ENCODE data around the gene SEC14L5. TPM values are rescaled to one million over a fixed set of nuclear protein-coding genes. Genes with fewer than 3 reads are reported as not detected.
"Not testable (repeated sequence)": the region's sequence is repeated elsewhere in the genome, so short reads cannot be mapped to it uniquely, and the experiment has no call there.

SEC14L5 gene
- total RNA-seq, 1 donor from 2014 or later, result 31.4 TPM

DNA sequence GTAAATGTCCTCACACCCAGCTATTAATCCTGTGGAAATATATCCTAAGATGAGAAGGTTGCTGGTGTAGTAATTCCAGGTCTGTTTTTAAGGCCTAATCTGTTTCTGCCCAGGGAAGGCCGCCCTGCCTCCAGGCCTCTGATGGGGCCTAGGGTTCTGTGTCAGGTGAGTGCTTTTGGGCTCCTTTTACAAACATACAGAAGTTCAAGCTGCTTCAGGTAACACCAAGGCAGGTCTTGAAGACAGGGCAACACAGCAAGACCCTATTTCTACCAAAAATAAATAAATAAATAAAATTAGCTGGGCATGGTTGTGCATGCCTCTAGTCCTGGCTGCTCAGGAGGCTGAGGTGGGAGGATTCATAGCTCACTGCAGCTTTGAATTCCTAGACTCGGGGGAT is 30.5 kb upstream of the SEC14L5 start:
- no peak for ATAC-seq
- intact Hi-C loops (cut with micrococcal nuclease), result no loop called here
- DNase-seq, result no peak

DNA sequence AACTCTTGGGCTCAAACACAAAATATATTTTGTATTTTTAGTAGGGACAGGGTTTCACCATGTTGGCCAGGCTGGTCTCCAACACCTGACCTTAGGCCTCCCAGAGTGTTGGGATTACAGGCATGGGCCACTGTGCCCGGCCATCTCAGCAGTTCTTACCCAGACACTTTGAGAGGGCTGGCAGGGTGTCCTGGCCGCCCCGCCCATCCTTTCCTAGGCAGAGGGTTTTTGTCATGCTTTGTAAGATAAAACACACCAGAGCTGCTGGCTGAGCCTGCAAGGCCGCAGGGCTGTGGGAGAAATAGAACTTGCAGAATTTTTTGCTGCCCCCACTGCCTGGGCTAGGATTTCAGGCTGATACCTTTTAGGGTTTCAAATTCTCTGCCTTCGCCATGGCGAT is 29.9 kb upstream of the SEC14L5 start:
- no peak for ATAC-seq

DNA sequence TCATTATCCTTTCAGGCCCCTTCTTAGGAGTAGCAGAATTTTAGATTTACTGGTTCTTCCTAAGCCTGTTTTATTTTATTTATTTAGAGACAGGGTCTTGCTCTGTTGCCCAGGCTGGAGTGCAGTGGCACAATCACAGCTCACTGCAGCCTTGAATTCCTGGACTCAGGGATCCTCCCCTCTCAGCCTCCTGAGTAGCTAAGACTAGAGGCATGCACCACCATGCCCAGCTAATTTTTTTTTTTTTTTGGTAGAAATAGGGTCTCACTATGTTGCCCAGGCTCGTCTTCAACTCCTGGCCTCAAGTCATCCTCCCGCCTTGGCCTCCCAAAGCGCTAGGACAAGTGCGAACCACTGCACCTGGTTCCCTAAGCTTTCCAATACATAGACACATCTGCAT is 28.5 kb upstream of the SEC14L5 start:
- ATAC-seq; intact Hi-C loops (cut with micrococcal nuclease); DNase-seq: not testable (repeated sequence)

More for the DNA sequence above, 29.9 kb upstream of the SEC14L5 start:
- DNase-seq, result no peak
- intact Hi-C loops (cut with micrococcal nuclease), result no loop called here

DNA sequence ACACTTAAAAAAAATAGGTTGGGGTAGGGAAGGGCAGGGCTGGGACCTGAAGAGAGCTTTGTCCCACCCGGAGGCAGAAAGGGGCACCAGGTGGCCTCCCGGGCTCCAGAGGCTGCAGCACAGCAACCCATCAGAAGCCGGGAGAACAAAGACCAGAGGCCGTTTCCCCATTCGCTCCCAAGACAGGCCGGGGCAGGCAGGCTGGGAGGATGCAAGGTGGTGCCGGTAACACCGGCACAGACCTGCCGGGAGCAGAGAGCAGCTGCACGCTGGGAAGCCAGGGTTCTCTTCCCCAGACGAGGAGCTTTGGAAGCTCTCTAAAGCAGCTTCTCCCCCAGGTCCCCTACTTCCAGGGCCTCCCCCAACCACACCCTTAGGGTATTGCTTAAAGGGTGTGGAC is 26.7 kb upstream of the SEC14L5 start:
- intact Hi-C loops (cut with micrococcal nuclease), result no loop called here
- DNase-seq, result no peak
- ATAC-seq, result no peak

DNA sequence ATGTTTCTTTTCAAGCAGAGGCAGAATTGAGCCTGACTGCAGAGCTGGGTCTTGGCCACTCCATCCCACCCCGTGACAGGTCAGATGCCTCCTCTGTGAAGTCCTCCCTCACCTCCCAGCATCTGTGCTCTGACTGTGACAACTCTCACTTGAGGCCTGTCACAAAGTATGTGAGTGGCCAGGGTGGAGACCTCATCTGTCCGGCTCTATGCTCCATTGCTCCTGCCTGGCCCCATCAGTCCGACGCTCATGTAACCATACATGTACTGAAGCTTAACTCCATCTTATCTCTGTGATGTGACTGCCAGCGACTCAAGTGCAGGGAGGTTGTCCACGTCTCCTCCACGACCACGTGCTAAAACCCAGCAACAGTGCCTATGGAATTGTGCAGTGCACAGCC is 24.7 kb upstream of the SEC14L5 start:
- intact Hi-C loops (cut with micrococcal nuclease), result no loop called here
- DNase-seq (no peak), ATAC-seq (no peak)

DNA sequence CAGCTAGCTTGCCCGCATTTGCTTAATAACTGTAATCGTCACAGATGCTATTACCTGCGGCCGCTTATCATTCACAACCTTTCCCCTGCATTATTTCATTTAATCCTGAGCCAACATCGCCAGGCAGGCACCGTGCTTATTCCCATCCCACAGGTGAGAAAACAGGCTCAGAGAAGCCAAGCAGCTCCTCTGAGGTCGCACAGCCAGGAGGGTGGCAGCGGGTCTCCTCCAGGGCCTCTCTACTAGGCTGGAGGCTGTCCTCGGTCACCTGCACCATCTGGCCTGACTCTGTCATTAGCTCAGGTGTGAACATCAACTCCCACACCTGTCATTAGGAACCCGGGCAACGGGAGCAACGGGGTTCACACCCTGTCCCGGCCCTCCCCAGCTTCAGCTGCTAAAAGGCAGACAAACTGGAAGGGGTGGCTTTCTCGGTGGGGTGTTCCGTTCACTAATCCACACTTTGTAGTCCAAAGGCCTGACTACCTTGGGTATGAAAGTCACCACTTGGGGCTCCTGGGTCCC is 24.2 kb upstream of the SEC14L5 start:
- no peak for DNase-seq
- intact Hi-C loops (cut with micrococcal nuclease), result no loop called here
- no peak for ATAC-seq

DNA sequence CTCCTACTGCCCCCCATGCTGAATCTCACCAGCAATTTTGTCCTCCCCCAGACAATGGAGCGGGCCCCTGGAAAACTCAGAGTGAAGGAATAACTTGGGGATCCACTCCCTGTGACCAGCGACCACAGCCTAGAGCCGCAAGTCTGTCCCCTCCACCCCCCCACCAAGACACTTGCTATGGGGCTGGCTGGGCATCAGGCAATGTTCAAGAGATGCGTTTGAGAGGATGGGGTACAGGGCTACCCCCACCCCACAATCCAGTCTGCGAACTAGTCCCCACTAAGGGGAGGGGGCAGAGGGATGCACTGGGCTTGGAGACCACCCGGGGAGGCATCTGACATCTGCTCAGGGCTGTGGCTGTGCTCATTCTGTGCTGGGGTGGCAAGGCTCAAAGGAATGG is 23.5 kb upstream of the SEC14L5 start:
- no peak for ATAC-seq
- no peak for DNase-seq
- intact Hi-C loops (cut with micrococcal nuclease), result no loop called here

DNA sequence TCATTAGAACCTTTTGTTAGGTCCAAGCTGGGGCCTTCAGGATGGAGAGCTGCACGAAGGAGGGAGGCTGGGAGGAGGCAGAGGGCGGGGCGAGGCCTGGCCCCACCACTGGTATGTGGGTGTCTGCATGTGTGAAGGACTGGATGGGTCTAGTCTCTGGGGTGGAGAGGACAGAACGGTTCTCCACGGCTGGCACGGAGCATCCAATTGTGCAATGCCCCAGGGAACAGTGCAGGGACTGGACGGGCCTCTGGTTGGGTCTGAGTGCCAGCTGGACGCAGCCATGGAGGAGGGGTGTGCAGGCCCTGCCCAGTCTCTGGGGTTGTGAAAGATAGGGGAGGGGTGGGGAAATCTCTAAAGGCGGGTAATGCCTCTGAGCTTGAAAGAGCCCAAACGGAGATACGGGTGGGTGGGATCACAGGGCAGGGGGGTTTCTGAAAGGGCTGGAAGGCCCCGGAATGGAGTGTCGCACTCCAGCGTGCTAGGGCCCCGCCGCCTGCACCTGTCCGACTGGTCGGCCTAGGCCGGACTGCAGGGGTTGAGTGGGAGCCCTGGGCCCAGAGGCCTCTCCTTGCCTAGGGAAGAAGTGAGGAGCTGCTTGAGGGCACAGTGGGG is 22.8 kb upstream of the SEC14L5 start:
- intact Hi-C loops (cut with micrococcal nuclease), result no loop called here
- DNase-seq (peak; percentile 92), ATAC-seq (peak; percentile 90)

DNA sequence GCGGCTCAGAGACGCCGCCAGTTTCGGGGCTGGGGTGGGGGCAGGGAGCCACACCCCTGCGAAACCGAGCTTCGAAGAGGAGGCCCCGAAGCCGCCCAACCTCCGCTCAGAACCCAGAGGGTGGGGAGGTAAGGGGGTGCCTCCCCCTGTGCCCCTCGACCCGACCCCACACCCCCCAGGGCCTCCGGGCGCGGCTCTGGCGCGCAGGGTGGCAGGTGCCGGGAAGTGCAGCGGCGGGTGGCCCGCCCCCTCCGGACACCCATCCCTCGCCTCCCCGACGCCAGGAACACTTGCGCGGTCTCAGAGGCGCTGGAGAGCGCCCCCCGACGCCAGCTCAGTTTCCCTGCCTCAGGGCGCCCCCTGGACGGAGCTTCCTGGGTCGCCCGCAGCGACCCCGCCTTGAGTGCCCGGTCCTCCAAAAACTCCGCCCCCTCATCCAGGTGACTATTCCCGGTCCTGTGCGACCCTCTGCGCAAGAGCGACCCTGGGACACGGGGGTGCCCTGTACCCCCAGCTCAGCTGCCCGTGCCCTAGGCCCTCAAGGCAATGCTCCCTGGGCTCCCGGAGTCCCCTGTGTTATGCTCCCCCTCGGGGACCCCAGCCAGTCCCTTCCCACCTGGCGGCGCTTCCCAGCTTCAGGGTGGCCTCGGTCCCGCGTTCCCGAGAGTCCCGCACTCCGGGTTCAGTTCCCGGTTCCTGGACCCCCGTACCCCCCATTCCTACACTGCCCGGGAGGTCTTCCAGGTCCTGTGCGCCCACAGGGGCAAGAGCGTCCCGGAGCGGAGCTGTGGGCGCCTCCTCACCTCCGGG is 21.7 kb upstream of the SEC14L5 start:
- DNase-seq (peak; percentile 58), ATAC-seq (peak; percentile 35)
- intact Hi-C loops (cut with micrococcal nuclease), result no loop called here

DNA sequence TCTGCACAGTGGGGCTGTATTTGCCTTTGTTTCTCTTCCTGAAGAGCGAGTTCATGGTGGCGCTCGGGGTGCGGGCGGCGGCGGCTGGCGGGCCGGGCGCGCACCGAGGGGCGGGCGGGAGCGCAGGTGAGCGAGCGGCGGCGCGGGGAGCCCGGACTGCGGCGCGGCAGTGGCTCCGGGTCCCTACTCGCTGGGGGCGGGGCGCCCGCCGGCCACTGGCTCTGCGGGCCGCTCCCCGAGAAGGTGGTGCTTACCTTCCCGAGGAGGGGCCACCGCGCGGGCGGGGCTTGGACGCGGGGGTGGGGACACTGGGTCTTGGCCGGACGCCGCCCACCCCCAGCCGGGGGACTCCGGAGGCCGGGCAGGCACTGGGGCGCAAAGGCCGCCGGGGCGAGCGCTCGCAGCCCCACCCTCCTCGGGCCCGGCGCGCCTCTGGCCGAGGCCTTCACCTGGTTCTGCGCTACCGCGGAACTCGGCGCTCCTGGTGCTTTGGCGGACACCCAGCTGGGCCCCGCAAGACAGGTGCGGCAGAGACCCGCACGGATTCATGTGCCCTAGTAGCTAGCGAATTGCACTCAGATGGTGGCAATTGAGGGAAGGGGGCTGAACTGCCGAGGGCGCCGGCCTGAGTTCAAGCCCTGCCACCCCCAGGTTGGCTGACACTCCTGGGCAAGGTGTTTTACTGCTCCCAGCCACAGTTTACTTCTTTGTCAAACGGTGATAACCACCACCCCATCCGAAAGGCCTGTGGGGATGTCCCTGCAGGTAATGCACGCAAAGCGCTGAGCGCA is 20.9 kb upstream of the SEC14L5 start, which contains the start of gene PPL:
Gene PPL (minus strand): TSS at position 158 of the 791 bp plus-strand sequence. CDS start 103 bp downstream, at position 55.
- DNase-seq (peak; percentile 91), ATAC-seq (peak; percentile 74)
- intact Hi-C loops (cut with micrococcal nuclease), result no loop called here

DNA sequence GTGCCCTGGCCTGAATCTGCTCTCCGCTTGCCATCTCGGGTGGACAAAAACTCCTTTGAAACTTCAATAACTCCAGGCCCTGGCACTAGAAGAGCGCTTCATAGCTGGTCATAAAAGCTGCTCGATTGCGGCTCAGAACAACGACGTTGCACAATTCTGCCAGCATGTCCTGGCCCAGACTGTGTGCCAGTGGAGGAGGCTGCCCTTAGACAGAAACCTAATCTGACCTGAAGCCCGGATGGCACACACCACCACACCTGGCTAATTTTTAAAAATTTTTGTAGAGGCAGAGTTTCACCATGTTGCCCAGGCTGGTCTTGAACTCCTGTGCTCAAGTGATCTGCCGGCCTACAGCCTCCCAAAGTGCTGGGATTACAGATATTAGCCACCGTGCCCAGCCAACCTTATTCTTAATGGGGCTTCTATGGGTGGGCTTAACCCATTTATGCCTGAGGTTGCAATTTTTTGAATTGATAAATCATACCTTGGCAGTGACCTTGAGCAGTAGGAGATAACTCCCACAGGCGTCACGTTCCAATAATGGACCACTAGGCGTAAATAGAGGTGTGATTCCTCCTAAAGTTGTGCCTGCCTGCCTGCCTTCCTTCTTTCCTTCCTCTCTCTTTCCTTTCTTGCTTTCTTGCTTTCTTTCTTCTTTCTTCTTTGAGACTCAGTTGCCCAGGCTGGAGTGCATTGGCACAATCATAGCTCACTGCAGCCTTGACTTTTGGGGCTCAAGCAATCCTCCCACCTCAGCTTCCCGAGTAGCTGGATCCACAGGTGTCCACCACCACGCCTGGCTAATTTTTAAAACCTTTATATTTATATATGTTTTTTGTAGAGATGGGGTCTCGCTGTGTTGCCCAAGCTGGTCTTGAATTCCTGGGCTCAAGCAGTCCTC is 20.1 kb upstream of the SEC14L5 start:
- DNase-seq (no peak), ATAC-seq (no peak)
- intact Hi-C loops (cut with micrococcal nuclease), result no loop called here

DNA sequence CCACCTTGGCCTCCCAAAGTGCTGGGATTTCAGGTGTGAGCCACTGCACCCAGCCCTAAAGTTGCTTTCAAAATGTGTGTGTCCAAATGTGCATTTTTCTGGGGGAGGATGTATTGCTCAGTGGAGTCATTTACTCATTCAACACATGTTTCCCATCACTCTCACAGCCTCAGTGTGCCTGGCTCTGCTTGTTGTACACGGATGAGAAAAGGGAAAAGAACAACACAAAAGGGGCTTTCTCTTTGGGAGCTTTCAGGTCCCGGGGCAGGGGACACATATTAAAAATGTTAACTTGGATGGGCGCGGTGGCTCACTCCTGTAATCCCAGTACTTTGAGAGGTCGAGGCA is 19.5 kb upstream of the SEC14L5 start:
- intact Hi-C loops (cut with micrococcal nuclease), result no loop called here
- DNase-seq (no peak), ATAC-seq (no peak)

DNA sequence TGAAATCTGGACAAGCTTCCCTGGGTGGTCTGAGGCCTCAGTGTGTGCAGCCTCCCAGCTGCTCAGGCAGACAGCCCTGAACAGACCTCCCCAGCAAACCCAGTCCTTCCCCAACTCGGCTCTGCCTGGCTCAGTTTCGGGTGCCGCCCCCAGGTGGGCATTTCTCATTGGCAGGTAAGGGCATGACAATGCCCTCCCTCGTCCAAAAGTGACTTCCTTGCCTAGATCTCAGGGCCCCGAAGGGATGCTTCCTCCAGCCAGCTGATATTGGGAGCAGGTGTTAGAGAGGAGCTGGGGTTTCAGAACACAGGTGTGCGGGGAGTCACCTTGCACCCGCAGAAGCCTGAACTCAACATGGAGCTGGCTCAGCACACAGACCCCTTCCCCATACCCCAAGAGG is 17.4 kb upstream of the SEC14L5 start:
- ATAC-seq, result no peak
- intact Hi-C loops (cut with micrococcal nuclease), result no loop called here

DNA sequence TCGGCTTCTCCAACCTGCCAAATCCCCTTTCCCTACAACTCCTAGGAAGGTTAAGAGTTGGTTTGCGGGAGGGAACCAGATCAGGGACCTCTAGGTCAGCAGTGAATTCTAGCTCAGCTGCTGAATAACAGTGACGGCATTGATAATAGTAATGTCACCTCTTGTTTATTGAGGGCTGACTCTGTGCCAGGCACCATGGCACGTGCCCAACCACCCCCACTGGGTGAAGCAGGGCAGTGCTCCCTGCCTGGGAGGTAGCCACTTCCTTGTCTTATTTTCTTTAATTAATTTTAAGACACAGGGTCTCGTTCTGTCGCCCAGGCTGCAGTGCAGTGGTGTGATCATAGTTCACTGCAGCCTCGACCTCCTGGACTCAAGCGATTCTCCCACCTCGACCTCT is 15.6 kb upstream of the SEC14L5 start:
- ATAC-seq (no peak), DNase-seq (no peak)
- intact Hi-C loops (cut with micrococcal nuclease), result no loop called here

More for the DNA sequence above, 17.4 kb upstream of the SEC14L5 start:
- no peak for DNase-seq

DNA sequence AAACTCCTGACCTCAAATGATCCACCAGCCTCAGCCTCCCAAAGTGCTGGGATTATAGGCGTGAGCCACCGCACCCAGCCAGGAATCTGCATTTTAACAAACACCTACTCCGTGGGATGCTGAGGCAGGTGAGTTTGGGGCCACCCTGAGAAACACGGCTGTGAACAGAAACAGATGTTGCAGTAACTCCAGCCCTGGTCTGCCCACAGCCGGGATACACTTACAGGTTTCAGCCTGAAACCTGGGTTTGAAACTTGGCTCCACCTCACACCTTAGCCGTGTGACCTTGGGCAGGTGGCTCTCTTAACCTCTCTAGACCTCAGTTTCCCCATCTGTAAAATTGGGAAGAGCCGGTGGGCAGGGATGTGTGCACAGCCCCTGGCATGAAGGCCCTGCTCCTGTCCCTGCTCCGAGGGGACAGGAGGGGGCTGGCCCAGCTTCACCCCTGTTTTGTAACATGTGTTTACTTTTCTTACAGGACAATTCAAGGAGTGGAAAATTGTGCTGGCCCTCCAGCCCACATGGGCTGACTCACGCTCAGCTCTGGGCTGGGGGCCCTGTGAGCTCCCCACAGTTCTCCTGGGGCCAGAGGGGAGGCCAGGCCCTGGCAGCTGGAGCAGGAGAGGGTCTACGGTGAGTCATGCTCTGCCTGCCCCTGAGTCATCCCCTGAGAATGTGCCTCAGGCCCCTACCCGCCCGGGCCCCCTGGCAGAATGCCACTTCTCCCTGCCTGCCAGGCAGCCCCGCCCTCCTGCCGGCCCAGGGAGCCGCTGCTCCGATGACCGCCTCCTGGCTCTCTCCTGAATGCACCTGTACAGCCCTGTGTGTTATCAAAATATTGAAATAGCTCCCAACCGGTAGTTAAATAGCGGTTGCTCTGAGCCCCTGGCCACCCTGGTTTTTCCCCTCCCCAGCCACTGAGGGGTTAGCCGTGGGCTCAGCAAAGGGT is 13.5 kb upstream of the SEC14L5 start:
- peak; percentile 90 for DNase-seq
- intact Hi-C loops (cut with micrococcal nuclease), result no loop called here

DNA sequence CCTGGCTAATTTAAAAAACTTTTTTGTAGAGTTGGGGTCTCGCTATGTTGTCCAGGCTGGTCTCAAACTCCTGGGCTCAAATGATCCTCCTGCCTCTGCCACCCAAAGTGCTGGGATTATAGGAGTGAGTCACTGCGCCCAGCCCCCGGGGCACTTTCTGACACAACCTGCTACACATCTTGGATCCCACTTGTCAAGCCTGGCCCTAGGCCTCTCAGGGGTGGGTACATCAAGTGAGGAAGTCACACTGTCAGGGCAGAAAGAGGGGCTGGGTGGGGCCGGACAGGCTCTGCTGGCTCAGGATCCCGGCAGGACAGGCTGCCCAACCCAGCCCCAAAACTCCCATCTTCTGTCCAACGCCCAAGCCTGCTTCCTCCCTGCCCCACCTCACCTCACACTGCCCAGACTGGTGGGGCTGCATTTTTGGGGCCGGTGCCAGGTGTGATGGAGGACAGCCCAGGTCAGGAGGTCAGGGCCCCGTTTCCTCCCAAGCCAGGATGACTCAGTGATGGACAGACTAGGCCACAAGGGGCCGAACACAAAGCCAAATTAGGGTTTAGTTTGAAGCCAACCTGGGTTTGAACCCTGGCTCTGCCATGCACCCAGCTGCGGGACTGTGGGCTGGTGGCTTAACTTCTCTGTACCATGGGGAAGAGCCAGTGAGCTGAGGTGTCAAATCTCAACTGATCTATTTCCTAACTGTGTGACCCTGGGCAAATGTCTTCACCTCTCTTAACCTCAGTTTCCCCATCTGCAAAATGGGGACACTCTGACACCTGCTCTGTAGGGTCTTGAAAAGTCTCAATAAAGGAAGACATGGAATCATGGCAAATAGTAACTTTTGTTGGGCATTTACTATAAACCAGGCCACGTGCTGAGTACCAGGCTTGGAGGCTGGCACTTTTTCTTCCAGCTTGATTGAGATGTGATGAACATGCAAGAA is 12.3 kb upstream of the SEC14L5 start:
- intact Hi-C loops (cut with micrococcal nuclease), result no loop called here
- ATAC-seq (peak; percentile 7), DNase-seq (peak; percentile 57)

More for the DNA sequence above, 13.5 kb upstream of the SEC14L5 start:
- ATAC-seq, result peak; percentile 90

DNA sequence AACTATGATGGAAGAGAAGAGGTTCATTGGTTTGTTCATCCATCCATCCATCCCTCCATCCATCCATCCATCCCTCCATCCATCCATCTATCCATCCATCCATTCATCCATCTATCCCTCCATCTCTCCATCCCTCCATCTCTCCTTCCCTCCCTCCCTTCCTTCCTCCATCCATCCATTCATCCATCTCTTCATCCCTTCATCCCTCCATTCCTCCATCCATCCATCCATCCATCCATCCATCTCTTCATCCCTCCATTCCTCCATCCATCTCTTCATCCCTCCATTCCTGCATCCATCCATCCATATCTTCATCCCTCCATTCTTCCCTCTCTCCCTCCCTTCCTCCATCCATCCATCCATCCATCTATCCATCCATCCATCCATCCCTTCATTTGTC is 11.2 kb upstream of the SEC14L5 start:
- intact Hi-C loops (cut with micrococcal nuclease), result no loop called here
- no peak for ATAC-seq

More for the DNA sequence above, 11.2 kb upstream of the SEC14L5 start:
- no peak for DNase-seq
